A673 (cell line): ENCODE results near the gene JMJD6. TPM values are rescaled to one million over a fixed set of nuclear protein-coding genes. Genes with fewer than 3 reads are reported as not detected.

Experiments used
- BruUV-seq: library from RNA; stranded (reverse); fragments of 400-500 nt; replicated peaks from 2 replicates; lab custom pipeline; 2021; lab: Mats Ljungman, UMichigan
- CTCF ChIA-PET: fragments of 300-600 bp; sonication (Branson Sonifier 250); formaldehyde crosslinking; loops from one replicate; lab custom pipeline; 2022; ENCODE audit warnings: antibody characterized with exemption; lab: Charles Lee
- POLR2A ChIA-PET: fragments of 300-600 bp; sonication (Branson Sonifier 250); formaldehyde crosslinking; loops from one replicate; lab custom pipeline; 2022; ENCODE audit warnings: antibody characterized with exemption; ENCODE audit not compliant: low non-redundant PET; lab: Charles Lee
- DNase-seq: peaks from one replicate; pipeline ENCODE4 v3.0.0-alpha.2; 2015; ENCODE audit warnings: low spot score
- H3K27ac ChIP-seq: fragments of 200-600 bp; sonication (generic); 2 replicates; pipeline ENCODE4 v1.5.1; 2016; ENCODE audit warnings: mixed run types, low read depth, mild to moderate bottlenecking, mixed read lengths, antibody characterized with exemption, low read length; ENCODE audit not compliant: poor library complexity, severe bottlenecking
- H3K27me3 ChIP-seq: fragments of 200-600 bp; sonication (generic); replicated peaks from 2 replicates; pipeline ENCODE4 v1.6.1; 2017; ENCODE audit warnings: mixed run types, low read depth, mild to moderate bottlenecking, mixed read lengths, antibody characterized with exemption, low read length; ENCODE audit not compliant: insufficient read depth, poor library complexity
- H3K36me3 ChIP-seq: fragments of 200-600 bp; sonication (generic); 2 replicates; pipeline ENCODE4 v1.6.1; 2016; ENCODE audit warnings: mixed run types, mild to moderate bottlenecking, mixed read lengths, antibody characterized with exemption, low read length; ENCODE audit not compliant: insufficient read depth, poor library complexity, severe bottlenecking
- H3K4me1 ChIP-seq: fragments of 200-600 bp; sonication (generic); 2 replicates; pipeline ENCODE4 v1.6.1; 2017; ENCODE audit warnings: mixed run types, mild to moderate bottlenecking, mixed read lengths, antibody characterized with exemption, low read length; ENCODE audit not compliant: insufficient read depth, poor library complexity, severe bottlenecking
- H3K4me3 ChIP-seq: fragments of 200-600 bp; sonication (generic); 2 replicates; pipeline ENCODE4 v1.5.1; 2016; ENCODE audit warnings: low read depth, mixed run types, mild to moderate bottlenecking, mixed read lengths, low read length; ENCODE audit not compliant: poor library complexity, severe bottlenecking
- H3K9me3 ChIP-seq: fragments of 200-600 bp; sonication (generic); 2 replicates; pipeline ENCODE4 v1.6.1; 2016; ENCODE audit warnings: mixed run types, low read depth, mild to moderate bottlenecking, mixed read lengths, antibody characterized with exemption, low read length; ENCODE audit not compliant: poor library complexity, severe bottlenecking
- EZH2 ChIP-seq: fragments of 200-600 bp; sonication (generic); IDR thresholded peaks from 2 replicates; pipeline ENCODE4 v1.6.1; 2017; ENCODE audit warnings: borderline replicate concordance, low read depth, mild to moderate bottlenecking, mixed read lengths, antibody characterized with exemption, low read length; ENCODE audit not compliant: poor library complexity, severe bottlenecking
- intact Hi-C: fragments of 100-400 bp; cut with micrococcal nuclease; formaldehyde crosslinking; loops from one replicate; pipeline ENCODE4 v1.10.0; 2022; ENCODE audit not compliant: unreplicated experiment
- total RNA-seq: library from RNA; stranded (reverse); gene quantifications from 2 replicates; pipeline ENCODE4 v1.2.3, GENCODE V29; 2021
- TF ChIP-seq, protein P1 (sequence below): fragments of 300-800, 200-600 bp; sonication (generic); conservative IDR thresholded peaks from 2 replicates; pipeline ENCODE4 v1.5.1; 2017; ENCODE audit warnings: low read depth, mild to moderate bottlenecking, antibody characterized with exemption, low read length, moderate library complexity, mixed read lengths

JMJD6 gene
- total RNA-seq, 1 experiment from 2014 or later, result 77.6 TPM

DNA sequence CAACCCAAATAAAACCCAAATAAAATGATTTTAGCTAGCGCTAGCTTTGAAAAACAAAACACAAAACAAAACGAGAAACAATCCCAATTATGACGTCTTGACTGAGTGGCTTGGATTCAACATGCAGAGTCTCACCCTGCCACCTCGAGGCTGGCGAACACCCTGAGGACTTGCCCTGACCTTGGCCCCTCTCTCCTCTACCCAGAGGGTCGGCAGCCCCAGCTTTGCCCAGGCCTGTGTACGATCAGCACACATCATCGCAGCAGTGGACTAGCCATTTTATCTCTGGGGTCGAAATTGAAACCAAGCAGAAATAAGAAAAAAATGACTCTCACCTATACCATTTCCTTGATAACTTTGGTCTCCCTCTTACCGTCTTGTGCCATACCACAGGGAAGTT is 4.9 kb downstream of the JMJD6 start:
- Histone ChIP-seq H3K4me1 (peaks cover 19% of the 10 kb centered on the region), H3K9me3 (no peaks in the 10 kb centered on the region), H3K27ac (no peak overlapping the region), H3K4me3 (no peak overlapping the region), H3K36me3 (peaks cover 80% of the 10 kb centered on the region), H3K27me3 (no peaks in the 10 kb centered on the region)
- CTCF ChIA-PET, result no interaction called here
- POLR2A ChIA-PET, result no interaction called here
- no TSS peak for BruUV-seq
- intact Hi-C loops, result no loop called here
- DNase-seq, result no peak
- TF ChIP-seq EZH2, result no peak
- TF ChIP-seq, protein P1, sequence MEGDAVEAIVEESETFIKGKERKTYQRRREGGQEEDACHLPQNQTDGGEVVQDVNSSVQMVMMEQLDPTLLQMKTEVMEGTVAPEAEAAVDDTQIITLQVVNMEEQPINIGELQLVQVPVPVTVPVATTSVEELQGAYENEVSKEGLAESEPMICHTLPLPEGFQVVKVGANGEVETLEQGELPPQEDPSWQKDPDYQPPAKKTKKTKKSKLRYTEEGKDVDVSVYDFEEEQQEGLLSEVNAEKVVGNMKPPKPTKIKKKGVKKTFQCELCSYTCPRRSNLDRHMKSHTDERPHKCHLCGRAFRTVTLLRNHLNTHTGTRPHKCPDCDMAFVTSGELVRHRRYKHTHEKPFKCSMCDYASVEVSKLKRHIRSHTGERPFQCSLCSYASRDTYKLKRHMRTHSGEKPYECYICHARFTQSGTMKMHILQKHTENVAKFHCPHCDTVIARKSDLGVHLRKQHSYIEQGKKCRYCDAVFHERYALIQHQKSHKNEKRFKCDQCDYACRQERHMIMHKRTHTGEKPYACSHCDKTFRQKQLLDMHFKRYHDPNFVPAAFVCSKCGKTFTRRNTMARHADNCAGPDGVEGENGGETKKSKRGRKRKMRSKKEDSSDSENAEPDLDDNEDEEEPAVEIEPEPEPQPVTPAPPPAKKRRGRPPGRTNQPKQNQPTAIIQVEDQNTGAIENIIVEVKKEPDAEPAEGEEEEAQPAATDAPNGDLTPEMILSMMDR, result no peak

DNA sequence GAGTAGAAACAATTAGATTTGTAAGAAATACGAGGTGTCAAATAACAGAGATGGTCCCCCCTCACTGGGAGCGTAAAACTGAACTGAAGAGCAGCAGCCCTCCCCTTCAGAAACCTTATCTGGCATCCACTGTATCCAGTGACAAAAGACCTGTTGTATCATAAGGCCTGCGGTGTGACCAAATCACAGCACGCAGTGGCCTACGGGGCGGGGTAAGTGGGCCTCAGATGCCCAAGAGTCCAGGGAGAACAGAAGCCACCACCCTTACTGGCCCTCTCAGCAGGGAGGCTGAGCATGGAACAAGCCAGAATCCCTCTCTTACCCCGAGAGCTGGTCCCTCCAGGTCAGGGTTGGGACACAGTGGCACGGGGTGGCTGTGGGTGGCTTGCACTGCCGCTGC is 5.5 kb downstream of the JMJD6 start:
- no TSS peak for BruUV-seq
- peaks cover 80% of the 10 kb centered on the region for H3K36me3 ChIP-seq
- H3K4me1 ChIP-seq, result peaks cover 25% of the 10 kb centered on the region
- POLR2A ChIA-PET, result no interaction called here
- TF ChIP-seq, protein P1, result no peak
- TF ChIP-seq EZH2, result no peak
- CTCF ChIA-PET, result no interaction called here
- intact Hi-C loops, result no loop called here
- DNase-seq, result no peak
- no peaks in the 10 kb centered on the region for H3K9me3 ChIP-seq
- no peak overlapping the region for H3K4me3 ChIP-seq
- no peaks in the 10 kb centered on the region for H3K27me3 ChIP-seq
- H3K27ac ChIP-seq, result no peak overlapping the region

DNA sequence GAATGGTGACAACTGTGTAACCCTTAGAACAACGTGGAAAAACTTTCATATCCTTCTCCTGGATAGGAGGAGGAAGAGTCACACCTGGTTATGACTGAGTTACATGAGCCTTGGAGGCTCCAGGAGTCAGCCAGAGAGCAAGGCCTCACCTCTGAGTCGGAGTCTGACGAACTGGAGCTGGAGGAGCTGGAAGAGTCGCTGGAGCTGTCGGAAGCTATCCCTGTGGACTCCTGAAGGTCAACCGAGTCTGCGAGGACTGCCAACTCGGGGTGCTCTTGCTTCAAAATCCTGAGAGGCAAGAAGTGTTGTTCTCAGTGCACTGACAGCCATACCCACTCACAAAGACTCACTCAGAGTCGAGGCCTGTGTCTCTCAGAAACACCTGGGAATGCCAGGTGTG is 6.2 kb downstream of the JMJD6 start:
- Histone ChIP-seq H3K4me1 (peaks cover 32% of the 10 kb centered on the region), H3K27me3 (no peaks in the 10 kb centered on the region), H3K27ac (no peak overlapping the region), H3K36me3 (peaks cover 80% of the 10 kb centered on the region), H3K9me3 (no peaks in the 10 kb centered on the region), H3K4me3 (no peak overlapping the region)
- TF ChIP-seq, protein P1, result no peak
- TF ChIP-seq EZH2, result no peak
- no TSS peak for BruUV-seq
- ChIA-PET POLR2A (no interaction called here), CTCF (no interaction called here)
- intact Hi-C loops, result no loop called here
- no peak for DNase-seq
